HG03135 (cell line): Measurements from ENCODE around the gene ANKFN1.
"Not testable (repeated sequence)": the region's sequence is repeated elsewhere in the genome, so short reads cannot be mapped to it uniquely, and the experiment has no call there.

Experiments used
- ATAC-seq: cut with Tn5 transposase; IDR thresholded peaks from one replicate; pipeline ENCODE4 v1.9.1; 2021; ENCODE audit warnings: mild to moderate bottlenecking, moderate library complexity; ENCODE audit not compliant: unreplicated experiment

Gene ANKFN1

GRCh38 chr17:56319531-56319930 lies 166.3 kb downstream of the ANKFN1 start:
- no peak for ATAC-seq

GRCh38 chr17:56320443-56320842 lies 167.2 kb downstream of the ANKFN1 start:
- ATAC-seq: no peak

- no peak for ATAC-seq
Measured at GRCh38 chr17:56322991-56323390, 169.7 kb downstream of the ANKFN1 start.

GRCh38 chr17:56324676-56325075 lies 171.4 kb downstream of the ANKFN1 start:
- ATAC-seq: no peak

- no peak for ATAC-seq
Measured at GRCh38 chr17:56325313-56326000, 172.2 kb downstream of the ANKFN1 start.

GRCh38 chr17:56326001-56326359 lies 172.7 kb downstream of the ANKFN1 start:
- no peak for ATAC-seq

GRCh38 chr17:56347639-56348038 lies 194.4 kb downstream of the ANKFN1 start:
- ATAC-seq: no peak

GRCh38 chr17:56350592-56350991 lies 197.3 kb downstream of the ANKFN1 start:
- no peak for ATAC-seq

- ATAC-seq: no peak
Measured at GRCh38 chr17:56351675-56352074, 198.4 kb downstream of the ANKFN1 start.

GRCh38 chr17:56358651-56359050 lies 205.4 kb downstream of the ANKFN1 start:
- ATAC-seq: no peak

- no peak for ATAC-seq
Measured at GRCh38 chr17:56359518-56359917, 206.2 kb downstream of the ANKFN1 start.

GRCh38 chr17:56367366-56367765 lies 214.1 kb downstream of the ANKFN1 start:
- ATAC-seq: no peak

- no peak for ATAC-seq
Measured at GRCh38 chr17:56373981-56374833, 220.9 kb downstream of the ANKFN1 start.

- ATAC-seq: no peak
Measured at GRCh38 chr17:56389356-56389755, 236.1 kb downstream of the ANKFN1 start.

- ATAC-seq: no peak
Measured at GRCh38 chr17:56392321-56392720, 239.0 kb downstream of the ANKFN1 start.

GRCh38 chr17:56393156-56393555 lies 239.9 kb downstream of the ANKFN1 start:
- no peak for ATAC-seq

GRCh38 chr17:56395787-56396186 lies 242.5 kb downstream of the ANKFN1 start:
- no peak for ATAC-seq

- ATAC-seq: no peak
Measured at GRCh38 chr17:56407086-56407485, 253.8 kb downstream of the ANKFN1 start.

GRCh38 chr17:56412356-56412755 lies 259.1 kb downstream of the ANKFN1 start:
- not testable (repeated sequence) for ATAC-seq

GRCh38 chr17:56416682-56417351 lies 263.5 kb downstream of the ANKFN1 start:
- ATAC-seq: no peak

- ATAC-seq: no peak
Measured at GRCh38 chr17:56424005-56424404, 270.7 kb downstream of the ANKFN1 start.

- no peak for ATAC-seq
Measured at GRCh38 chr17:56424543-56425044, 271.3 kb downstream of the ANKFN1 start.
